Tibial artery (tissue), 4 donors: ENCODE data around the gene CORO1C.
A peak's percentile ranks its signal among the peaks of the same experiment; 100 is the strongest.

Experiments used
- DNase-seq, 2 donors: peaks; one replicate each; pipeline ENCODE4 v3.0.0-alpha.2; 2019
- H3K27ac ChIP-seq, 2 donors: fragments of 200-600 bp; sonication (generic) in 1 of 2; 1 replicate in 1 of 2; 2 replicates in 1 of 2; pipeline ENCODE4 v1.5.1; 2018 to 2019; ENCODE audit warnings: mild to moderate bottlenecking in 1 of 2
- H3K27me3 ChIP-seq, 2 donors: fragments of 200-600 bp; sonication (generic) in 1 of 2; one replicate each; pipeline versions ENCODE4 v1.5.1 to v1.6.0; 2016 to 2019
- H3K36me3 ChIP-seq, 3 donors: fragments of 200-600 bp; sonication (generic) in 2 of 3; one replicate each; pipeline ENCODE4 v1.5.1; 2016 to 2019; ENCODE audit warnings: mild to moderate bottlenecking in 2 of 3
- H3K4me1 ChIP-seq, 4 donors: fragments of 200-600 bp; sonication (generic) in 2 of 4; 1 replicate in 3 of 4; 2 replicates in 1 of 4; pipeline ENCODE4 v1.5.1; 2016 to 2019
- H3K4me3 ChIP-seq, 2 donors: fragments of 200-600 bp; sonication (generic) in 1 of 2; 1 replicate in 1 of 2; 2 replicates in 1 of 2; pipeline ENCODE4 v1.5.1; 2018 to 2019; ENCODE audit warnings: mild to moderate bottlenecking in 2 of 2
- H3K9me3 ChIP-seq, 3 donors: fragments of 200-600 bp; sonication (generic) in 1 of 3; one replicate each; pipeline ENCODE4 v1.5.1; 2016 to 2019
- CTCF ChIP-seq, 2 experiments: fragments of 200-600 bp in 1 of 2; fragments of 450-650 bp in 1 of 2; IDR thresholded peaks; one replicate each; pipeline ENCODE4 v1.5.1; 2017 to 2019; ENCODE audit warnings: antibody characterized with exemption in 2 of 2, mild to moderate bottlenecking in 1 of 2, moderate library complexity in 1 of 2
- intact Hi-C: fragments of 100-400 bp; cut with DNase I; formaldehyde crosslinking; loops from one replicate; pipeline ENCODE4 v1.15.0; 2023; ENCODE audit warnings: low total_unique reads

CORO1C gene

GRCh38 chr12:108675792-108676191, 55.5 kb downstream of the CORO1C start:
- intact Hi-C loops: no loop called here
- Histone ChIP-seq H3K27me3 (no peaks in the 10 kb centered on the region), H3K4me1 (peaks cover 0 to 64% (median 11%) of the 10 kb centered on the region in 4 donors), H3K9me3 (no peaks in the 10 kb centered on the region), H3K36me3 (peaks cover 0 to 16% (median 13%) of the 10 kb centered on the region in 3 donors), H3K4me3 (no peak overlapping the region), H3K27ac (peak overlapping the region; percentile 49 to 94)
- TF ChIP-seq CTCF (IDR thresholded peaks at IDR 0.05): no peak
- DNase-seq: no peak

GRCh38 chr12:108672054-108672453, 59.3 kb downstream of the CORO1C start:
- H3K27ac ChIP-seq: peak overlapping the region in 1 of 2 donors; percentile 77

GRCh38 chr12:108671110-108671509, 60.2 kb downstream of the CORO1C start:
- no peaks in the 10 kb centered on the region for H3K9me3 ChIP-seq
- no peak for DNase-seq
- peaks cover 6 to 65% (median 36%) of the 10 kb centered on the region in 4 donors for H3K4me1 ChIP-seq
- H3K4me3 ChIP-seq: no peak overlapping the region
- intact Hi-C loops: no loop called here
- H3K36me3 ChIP-seq: peaks cover 0 to 4% (median 0%) of the 10 kb centered on the region in 3 donors
- no peak for TF ChIP-seq CTCF (IDR thresholded peaks at IDR 0.05)
- peak overlapping the region; percentile 20 to 77 for H3K27ac ChIP-seq
- H3K27me3 ChIP-seq: no peaks in the 10 kb centered on the region

More at GRCh38 chr12:108672054-108672453, 59.3 kb downstream of the CORO1C start:
- Histone ChIP-seq H3K36me3 (peaks cover 0 to 8% (median 3%) of the 10 kb centered on the region in 3 donors), H3K27me3 (no peaks in the 10 kb centered on the region), H3K9me3 (no peaks in the 10 kb centered on the region), H3K4me1 (peaks cover 0 to 65% (median 27%) of the 10 kb centered on the region in 4 donors), H3K4me3 (no peak overlapping the region)
- no peak for TF ChIP-seq CTCF (IDR thresholded peaks at IDR 0.05)
- intact Hi-C loops: no loop called here
- DNase-seq: no peak

GRCh38 chr12:108670066-108670631, 61.2 kb downstream of the CORO1C start:
- no peak for TF ChIP-seq CTCF (IDR thresholded peaks at IDR 0.05)
- H3K27ac ChIP-seq: peak overlapping the region; percentile 48 to 77
- no peak for DNase-seq
- H3K4me3 ChIP-seq: no peak overlapping the region
- H3K4me1 ChIP-seq: peaks cover 6 to 68% (median 45%) of the 10 kb centered on the region in 4 donors
- peaks cover 0 to 4% (median 0%) of the 10 kb centered on the region in 3 donors for H3K36me3 ChIP-seq
- H3K9me3 ChIP-seq: no peaks in the 10 kb centered on the region
- H3K27me3 ChIP-seq: no peaks in the 10 kb centered on the region
- intact Hi-C loops: no loop called here

- Histone ChIP-seq H3K9me3 (no peaks in the 10 kb centered on the region), H3K4me1 (peaks cover 6 to 75% (median 57%) of the 10 kb centered on the region in 4 donors), H3K4me3 (no peak overlapping the region), H3K27me3 (no peaks in the 10 kb centered on the region), H3K27ac (peak overlapping the region; percentile 73 to 77), H3K36me3 (no peaks in the 10 kb centered on the region)
- intact Hi-C loops: loop anchor here (5.0 kb wide), 1 partner anchor 64 kb away; the partner anchor contains the start of gene CORO1C
- no peak for TF ChIP-seq CTCF (IDR thresholded peaks at IDR 0.05)
- DNase-seq: no peak
Measured at GRCh38 chr12:108668542-108668941, 62.8 kb downstream of the CORO1C start.
